ENCODE results near the gene GTF2IRD1. TPM values are rescaled to one million over a fixed set of nuclear protein-coding genes. Genes with fewer than 3 reads are reported as not detected.
"Not testable (repeated sequence)": the region's sequence is repeated elsewhere in the genome, so short reads cannot be mapped to it uniquely, and the experiment has no call there.

GTF2IRD1 gene
- total RNA-seq, 4 donors from 2014 or later: 2.8 to 27.1 (median 17.1) TPM

- H3K4me1 ChIP-seq: peaks cover 0 to 45% (median 7%) of the 10 kb centered on the region in 4 donors
- H3K27me3 ChIP-seq: no peaks in the 10 kb centered on the region
- peak overlapping the region in 2 of 4 donors; percentile 43 to 50 for H3K4me3 ChIP-seq
- H3K36me3 ChIP-seq: no peaks in the 10 kb centered on the region
- DNase-seq: no peak
- TF ChIP-seq POLR2A (IDR thresholded peaks at IDR 0.05) (no peak), CTCF (IDR thresholded peaks at IDR 0.05) (no peak)
- no peaks in the 10 kb centered on the region for H3K9me3 ChIP-seq
- peak overlapping the region; percentile 60 to 86 (median 78) for H3K27ac ChIP-seq
Observed at GRCh38 chr7:74481458-74482196, 27.9 kb downstream of the GTF2IRD1 start.

GRCh38 chr7:74482197-74482467 is 28.4 kb downstream of the GTF2IRD1 start:
- peaks cover 0 to 40% (median 7%) of the 10 kb centered on the region in 4 donors for H3K4me1 ChIP-seq
- H3K27ac ChIP-seq: peak overlapping the region in 1 of 4 donors; percentile 86
- no peak for DNase-seq
- TF ChIP-seq CTCF (IDR thresholded peaks at IDR 0.05) (no peak), POLR2A (IDR thresholded peaks at IDR 0.05) (no peak)
- no peaks in the 10 kb centered on the region for H3K36me3 ChIP-seq
- no peaks in the 10 kb centered on the region for H3K9me3 ChIP-seq
- H3K27me3 ChIP-seq: no peaks in the 10 kb centered on the region
- no peak overlapping the region for H3K4me3 ChIP-seq

- Histone ChIP-seq H3K4me1 (peaks cover 0 to 33% (median 4%) of the 10 kb centered on the region in 4 donors), H3K27ac (peak overlapping the region in 1 of 4 donors; percentile 66), H3K4me3 (no peak overlapping the region), H3K36me3 (no peaks in the 10 kb centered on the region), H3K9me3 (no peaks in the 10 kb centered on the region), H3K27me3 (no peaks in the 10 kb centered on the region)
- DNase-seq: no peak
- TF ChIP-seq POLR2A (IDR thresholded peaks at IDR 0.05): no peak
- TF ChIP-seq CTCF (IDR thresholded peaks at IDR 0.05): no peak
Observed at GRCh38 chr7:74482629-74483401, 29.1 kb downstream of the GTF2IRD1 start.

GRCh38 chr7:74483402-74484336 is 30.0 kb downstream of the GTF2IRD1 start:
- Histone ChIP-seq H3K27me3 (no peaks in the 10 kb centered on the region), H3K4me3 (no peak overlapping the region), H3K36me3 (no peaks in the 10 kb centered on the region), H3K4me1 (peaks cover 0 to 25% (median 3%) of the 10 kb centered on the region in 4 donors), H3K27ac (peak overlapping the region in 1 of 4 donors; percentile 66), H3K9me3 (no peaks in the 10 kb centered on the region)
- DNase-seq: no peak
- no peak for TF ChIP-seq CTCF (IDR thresholded peaks at IDR 0.05)
- TF ChIP-seq POLR2A (IDR thresholded peaks at IDR 0.05): no peak

- Histone ChIP-seq H3K4me3 (no peak overlapping the region), H3K27me3 (no peaks in the 10 kb centered on the region), H3K27ac (no peak overlapping the region), H3K9me3 (no peaks in the 10 kb centered on the region), H3K4me1 (peaks cover 0 to 6% (median 0%) of the 10 kb centered on the region in 4 donors), H3K36me3 (no peaks in the 10 kb centered on the region)
- DNase-seq: no peak
- no peak for TF ChIP-seq POLR2A (IDR thresholded peaks at IDR 0.05)
- no peak for TF ChIP-seq CTCF (IDR thresholded peaks at IDR 0.05)
Observed at GRCh38 chr7:74485611-74486010, 31.9 kb downstream of the GTF2IRD1 start.

- not testable (repeated sequence) for H3K27ac ChIP-seq, H3K9me3 ChIP-seq, H3K4me1 ChIP-seq, H3K4me3 ChIP-seq, H3K36me3 ChIP-seq, H3K27me3 ChIP-seq, DNase-seq
Observed at GRCh38 chr7:74488518-74489030, 34.9 kb downstream of the GTF2IRD1 start.

Measured in Peyer's patch (tissue), 4 donors.